Neural progenitor cell (in vitro differentiated cells): ENCODE results near the gene RBMS2.

Experiments used
- EZH2phosphoT487 ChIP-seq: fragments of 200-600 bp; sonication (generic); IDR thresholded peaks from 2 replicates; pipeline ENCODE4 v1.6.1; 2017; ENCODE audit warnings: antibody characterized with exemption
- TF ChIP-seq, protein P1 (sequence below): fragments of 200-600 bp; sonication (generic); IDR thresholded peaks from 2 replicates; pipeline ENCODE4 v1.5.1; 2017; ENCODE audit warnings: antibody characterized with exemption, mild to moderate bottlenecking

DNA sequence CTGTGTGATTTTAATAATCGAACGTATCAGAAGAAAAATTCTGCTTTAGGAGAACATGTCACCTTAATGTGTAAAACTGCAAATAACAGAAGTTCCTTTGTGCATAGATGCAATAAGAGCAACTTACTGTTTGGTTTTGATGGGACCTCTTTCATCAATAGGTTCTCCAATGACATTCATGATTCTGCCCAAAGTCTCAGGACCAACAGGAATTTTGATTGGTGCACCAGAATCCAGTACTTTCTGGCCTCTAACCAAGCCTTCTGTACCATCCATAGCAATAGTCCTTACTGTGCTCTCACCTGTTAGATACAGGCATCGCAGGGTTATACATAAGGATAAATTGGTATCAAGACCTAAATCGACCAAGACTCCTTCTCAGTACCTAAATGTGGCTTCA lies 123.0 kb downstream of the RBMS2 start:
- no peak for TF ChIP-seq EZH2phosphoT487
- TF ChIP-seq, protein P1, sequence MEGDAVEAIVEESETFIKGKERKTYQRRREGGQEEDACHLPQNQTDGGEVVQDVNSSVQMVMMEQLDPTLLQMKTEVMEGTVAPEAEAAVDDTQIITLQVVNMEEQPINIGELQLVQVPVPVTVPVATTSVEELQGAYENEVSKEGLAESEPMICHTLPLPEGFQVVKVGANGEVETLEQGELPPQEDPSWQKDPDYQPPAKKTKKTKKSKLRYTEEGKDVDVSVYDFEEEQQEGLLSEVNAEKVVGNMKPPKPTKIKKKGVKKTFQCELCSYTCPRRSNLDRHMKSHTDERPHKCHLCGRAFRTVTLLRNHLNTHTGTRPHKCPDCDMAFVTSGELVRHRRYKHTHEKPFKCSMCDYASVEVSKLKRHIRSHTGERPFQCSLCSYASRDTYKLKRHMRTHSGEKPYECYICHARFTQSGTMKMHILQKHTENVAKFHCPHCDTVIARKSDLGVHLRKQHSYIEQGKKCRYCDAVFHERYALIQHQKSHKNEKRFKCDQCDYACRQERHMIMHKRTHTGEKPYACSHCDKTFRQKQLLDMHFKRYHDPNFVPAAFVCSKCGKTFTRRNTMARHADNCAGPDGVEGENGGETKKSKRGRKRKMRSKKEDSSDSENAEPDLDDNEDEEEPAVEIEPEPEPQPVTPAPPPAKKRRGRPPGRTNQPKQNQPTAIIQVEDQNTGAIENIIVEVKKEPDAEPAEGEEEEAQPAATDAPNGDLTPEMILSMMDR, result no peak
